ENCODE data around the gene LYPD6B. TPM values are rescaled to one million over a fixed set of nuclear protein-coding genes. Genes with fewer than 3 reads are reported as not detected.
A peak's percentile ranks its signal among the peaks of the same experiment; 100 is the strongest.

Gene LYPD6B
- polyA plus RNA-seq, 4 donors = 23.6 to 33.1 (median 31.7) TPM

DNA sequence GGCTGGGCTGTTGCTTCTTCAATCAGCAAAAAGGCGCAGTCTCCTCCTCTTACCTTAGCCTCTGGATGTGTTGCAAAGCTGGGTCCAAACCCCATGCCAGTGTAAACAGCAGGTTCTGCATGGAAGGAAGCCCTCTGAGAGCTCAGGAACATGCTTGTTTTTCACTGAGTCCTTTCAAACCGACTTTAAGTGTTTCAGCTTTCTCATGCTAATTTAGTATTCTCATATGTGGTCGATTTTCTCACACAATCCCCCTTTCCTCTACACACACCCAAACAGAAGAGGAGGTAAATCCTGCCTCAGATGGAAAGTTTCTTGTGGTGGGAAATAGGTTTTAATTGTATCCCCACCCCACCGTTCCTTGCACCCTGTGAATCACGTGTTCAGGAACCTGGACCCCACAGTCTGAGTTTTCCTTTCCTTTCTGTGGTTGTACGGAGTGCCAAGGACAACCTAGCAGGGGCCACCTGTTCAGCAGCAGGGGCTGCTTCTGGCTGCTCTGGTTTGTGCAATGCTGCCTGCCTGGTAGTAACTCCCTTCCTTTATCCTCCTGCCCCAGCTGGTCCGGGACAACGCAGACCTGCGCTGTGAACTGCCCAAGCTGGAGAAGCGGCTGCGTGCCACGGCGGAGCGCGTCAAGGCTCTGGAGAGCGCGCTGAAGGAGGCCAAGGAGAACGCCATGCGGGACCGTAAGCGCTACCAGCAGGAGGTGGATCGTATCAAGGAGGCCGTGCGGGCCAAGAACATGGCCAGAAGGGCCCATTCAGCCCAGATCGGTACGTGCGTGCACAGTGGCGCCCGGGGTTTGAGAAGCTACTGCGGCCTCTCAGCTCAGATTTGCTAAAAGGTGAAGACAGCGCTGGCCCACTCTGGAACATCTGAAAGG, 28.7 kb upstream of the LYPD6B start:
- no peak for DNase-seq (ENCODE audit: low read depth in 4 of 4, low spot score in 2 of 4)

DNA sequence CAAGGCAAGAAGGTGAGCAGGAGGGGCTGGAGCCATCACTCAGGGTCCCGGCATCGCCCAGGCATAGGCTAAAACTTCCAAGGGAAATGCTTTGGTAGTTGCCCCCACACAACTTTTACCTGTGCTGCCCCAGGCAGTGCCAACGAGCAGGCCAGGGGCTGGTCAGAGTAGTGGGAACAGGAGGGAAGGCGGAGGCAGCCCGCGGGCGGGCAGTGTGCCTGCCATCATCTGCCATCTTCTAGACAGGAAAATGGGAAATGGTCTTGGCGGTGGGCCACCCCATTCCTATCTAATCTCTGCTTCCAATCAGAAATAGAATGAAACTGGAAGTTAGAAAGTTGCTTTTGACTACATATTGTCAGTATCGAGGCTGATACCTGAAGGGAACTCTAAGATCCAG, 26.0 kb upstream of the LYPD6B start:
- DNase-seq (ENCODE audit: low read depth in 4 of 4, low spot score in 2 of 4) = no peak

DNA sequence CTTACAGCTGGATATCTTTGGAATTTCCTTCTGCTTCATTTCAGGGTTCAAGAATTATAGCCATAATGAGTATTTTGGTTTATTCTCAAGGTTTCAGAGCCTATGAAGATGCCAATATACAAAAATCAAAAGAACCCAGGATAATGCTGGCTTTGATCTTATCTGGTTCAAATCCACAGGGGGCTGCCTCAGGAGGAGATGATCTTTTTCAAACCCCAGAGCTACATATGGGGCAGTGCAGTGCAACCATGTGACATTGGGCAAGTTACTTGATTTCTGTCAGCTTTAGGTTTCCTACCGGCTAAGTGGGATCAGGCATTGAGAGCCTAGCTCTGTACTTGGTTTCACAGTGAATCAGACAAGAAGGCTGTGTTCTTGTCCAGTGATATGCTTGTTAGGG, 23.0 kb upstream of the LYPD6B start:
- no peak for DNase-seq (ENCODE audit: low read depth in 4 of 4, low spot score in 2 of 4)

DNA sequence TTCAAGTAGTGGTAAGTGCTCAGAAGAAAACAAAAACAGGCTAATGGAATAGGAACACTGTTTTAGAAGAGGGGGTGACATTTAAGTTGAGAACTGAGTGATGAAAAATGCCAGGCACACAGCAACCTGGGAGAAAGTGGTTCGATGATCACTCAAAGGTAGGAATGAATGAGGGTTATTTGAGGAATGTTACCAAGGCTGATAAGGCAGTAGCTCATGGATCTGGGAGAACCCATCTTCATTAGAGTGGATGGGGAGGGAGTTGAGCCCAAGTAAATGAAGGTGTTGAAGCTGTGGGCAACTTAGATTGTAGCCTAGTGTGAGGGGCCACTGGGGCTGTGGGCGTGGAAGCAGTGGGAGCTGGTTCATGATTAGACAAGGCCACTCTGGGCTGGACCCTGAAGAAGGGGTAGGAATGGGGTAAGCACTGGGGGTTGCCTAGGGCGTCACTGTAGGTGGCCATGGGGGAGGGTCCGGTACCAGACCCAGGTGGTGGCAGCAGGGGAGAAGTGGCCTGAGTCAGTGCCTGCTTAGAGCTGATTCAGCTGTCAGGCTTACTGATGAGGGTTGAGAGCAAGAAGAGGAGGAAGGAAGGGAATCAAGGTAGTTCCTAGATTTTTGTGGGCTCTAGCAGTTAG, 22.5 kb upstream of the LYPD6B start:
- no peak for DNase-seq (ENCODE audit: low read depth in 4 of 4, low spot score in 2 of 4)

DNA sequence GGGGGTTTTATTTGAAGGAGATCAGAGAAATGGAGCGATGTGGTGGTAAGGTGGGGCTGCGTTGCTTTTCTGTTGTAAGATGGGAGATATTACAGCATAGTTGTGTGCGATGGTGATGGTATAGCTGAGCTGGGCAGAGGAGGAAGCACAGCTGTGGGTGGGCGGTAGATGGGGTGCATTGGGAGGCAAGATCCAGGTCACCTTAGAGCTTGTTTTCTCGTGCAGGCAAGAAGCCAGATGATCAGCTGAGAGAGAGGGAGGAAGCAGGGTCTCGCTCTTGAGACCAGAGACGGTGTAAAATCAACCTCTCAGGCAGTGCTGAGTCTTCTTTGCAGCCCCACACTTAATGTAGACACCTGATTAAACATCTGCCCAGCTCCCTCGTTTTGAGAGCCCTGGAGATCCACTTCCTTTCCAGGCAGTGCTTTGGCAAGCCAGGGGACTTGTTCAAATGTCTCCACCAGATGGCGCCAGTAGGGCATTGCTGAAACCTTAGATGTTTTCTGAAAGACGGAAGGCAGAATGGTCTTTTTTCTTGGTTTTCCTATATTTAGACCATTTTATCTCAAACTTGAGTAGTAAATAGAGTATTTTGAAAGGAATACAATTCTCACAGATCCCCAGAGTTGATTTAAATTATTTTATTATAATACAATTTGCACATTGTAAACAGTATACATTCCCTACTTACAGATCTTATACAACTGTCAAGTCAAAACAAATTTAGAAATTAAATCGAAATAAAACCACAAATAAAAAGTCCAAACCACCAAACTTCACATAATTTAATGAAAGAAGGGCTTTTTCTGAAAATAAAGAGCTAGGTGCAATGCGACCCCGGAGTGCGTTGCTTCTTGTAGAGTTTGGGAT, 21.1 kb upstream of the LYPD6B start:
- peak in 3 of 4 donors; percentile 59 to 80 (median 72) for DNase-seq (ENCODE audit: low read depth in 4 of 4, low spot score in 2 of 4)

DNA sequence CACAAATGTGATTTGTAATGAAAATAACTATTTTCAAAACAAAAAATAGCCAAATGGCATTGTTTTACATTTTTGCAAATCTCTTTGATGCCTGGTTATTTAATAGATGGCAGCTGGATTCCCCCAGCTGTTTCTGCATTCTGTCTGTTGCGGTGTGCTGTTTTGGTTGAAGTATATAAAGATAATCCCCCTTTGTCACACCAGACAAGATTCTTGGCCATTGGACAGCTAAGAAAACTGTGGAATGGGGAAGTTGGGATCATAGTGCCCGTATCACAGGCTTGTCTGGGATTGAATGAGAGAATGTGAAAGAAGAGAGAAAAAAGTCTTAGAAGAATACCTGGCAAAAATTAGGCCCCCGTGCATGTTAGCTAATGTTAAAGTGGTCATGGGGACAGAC, 19.5 kb upstream of the LYPD6B start:
- no peak for DNase-seq (ENCODE audit: low read depth in 4 of 4, low spot score in 2 of 4)

DNA sequence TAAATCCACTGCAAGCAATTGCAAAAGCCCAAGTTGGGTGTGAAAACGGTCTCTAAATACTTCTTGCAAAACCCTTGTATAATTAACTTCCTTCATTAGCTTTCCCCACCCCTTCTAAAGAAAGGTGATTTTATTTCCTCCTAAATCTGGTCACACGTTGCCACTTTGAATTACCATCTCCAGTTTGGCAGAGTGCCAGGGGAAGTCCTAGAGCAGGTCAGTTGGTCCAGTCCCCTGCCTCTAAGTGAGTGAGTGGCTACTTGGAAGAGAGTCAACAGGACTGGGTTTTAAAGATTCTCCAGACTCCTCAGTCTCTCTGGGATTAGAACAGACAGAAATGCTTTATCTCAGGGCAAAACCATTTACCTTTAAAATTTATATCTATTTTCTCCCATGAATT, 18.7 kb upstream of the LYPD6B start:
- no peak for DNase-seq (ENCODE audit: low read depth in 4 of 4, low spot score in 2 of 4)

DNA sequence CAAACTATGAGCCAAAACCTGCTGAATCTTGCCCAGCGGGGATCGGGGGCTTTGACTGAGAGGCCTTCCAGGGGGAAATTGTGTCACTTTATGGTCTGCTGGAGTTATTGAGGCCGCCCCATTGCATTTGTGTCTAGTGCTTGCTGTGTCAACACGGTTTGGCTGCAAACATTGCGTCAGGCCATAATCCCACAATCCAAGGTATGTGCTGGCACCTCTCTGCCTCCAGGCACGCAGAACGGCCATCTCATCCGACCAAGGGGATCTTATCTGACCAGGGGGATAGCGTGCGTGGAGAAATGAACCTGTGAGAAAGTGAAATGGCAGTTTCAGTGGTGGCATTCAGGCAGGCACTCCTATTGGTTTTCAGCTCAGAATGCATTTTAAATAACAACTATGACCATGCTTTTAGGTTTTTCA, 18.1 kb upstream of the LYPD6B start:
- DNase-seq (ENCODE audit: low read depth in 4 of 4, low spot score in 2 of 4) = no peak

DNA sequence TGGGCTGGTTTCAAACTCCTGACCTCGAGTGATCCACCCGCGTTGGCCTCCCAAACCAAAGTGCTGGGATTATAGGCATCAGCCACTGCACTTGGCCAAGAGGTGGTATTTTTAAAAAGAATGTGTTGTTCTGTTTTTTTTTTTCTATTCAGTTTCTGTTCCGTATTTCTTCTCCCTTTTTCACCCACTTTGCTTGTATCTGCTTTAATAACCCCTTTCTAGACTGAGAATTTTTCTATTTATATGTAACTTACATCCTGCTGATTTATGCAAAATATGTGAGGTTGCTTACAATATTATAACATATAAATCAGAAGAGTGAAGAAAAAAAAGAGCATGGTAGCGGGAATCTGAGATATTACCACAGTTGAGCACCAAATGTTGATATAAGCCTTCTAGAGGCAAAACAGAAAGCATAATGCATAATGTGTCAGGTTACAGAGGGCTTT, 17.2 kb upstream of the LYPD6B start:
- DNase-seq (ENCODE audit: low read depth in 4 of 4, low spot score in 2 of 4) = no peak

DNA sequence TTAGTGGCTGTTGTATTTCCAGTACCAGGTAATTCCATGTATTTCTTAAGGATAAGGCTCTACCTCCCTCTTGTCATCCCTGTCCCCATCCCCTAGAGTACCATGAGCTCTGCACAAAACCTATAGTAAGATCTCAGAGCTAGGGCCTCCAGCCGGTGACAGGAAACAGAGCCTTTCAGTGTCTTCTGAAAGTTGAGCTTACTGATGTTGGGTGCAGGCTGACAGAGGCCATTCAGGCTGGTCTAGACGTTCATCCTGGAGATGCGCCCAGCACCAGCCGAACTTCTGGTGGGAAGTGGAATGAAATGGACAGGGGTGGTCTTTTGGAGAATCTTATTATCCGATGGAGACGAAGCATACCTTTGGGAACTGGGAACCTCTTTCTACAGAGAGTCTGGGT, 16.7 kb upstream of the LYPD6B start:
- no peak for DNase-seq (ENCODE audit: low read depth in 4 of 4, low spot score in 2 of 4)

DNA sequence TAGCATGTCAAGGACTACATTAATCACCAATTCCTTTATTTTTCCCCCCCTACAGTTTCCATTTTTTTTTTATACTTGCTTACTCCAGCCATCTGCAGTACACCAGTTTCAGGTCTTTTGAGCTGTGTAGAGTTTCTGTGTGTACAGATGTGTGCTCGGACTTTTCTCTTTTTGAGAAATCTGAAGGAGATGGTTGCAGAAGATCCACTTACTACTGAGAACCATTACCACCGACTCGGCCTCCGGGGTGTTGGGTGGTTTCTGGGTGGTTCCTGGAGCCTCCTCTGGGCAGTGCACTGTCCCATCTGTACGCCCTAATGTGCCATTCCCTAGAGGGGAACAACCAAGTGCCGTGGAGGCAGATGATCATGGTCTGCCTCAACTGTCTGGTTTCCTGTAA, 15.4 kb upstream of the LYPD6B start:
- no peak for DNase-seq (ENCODE audit: low read depth in 4 of 4, low spot score in 2 of 4)

DNA sequence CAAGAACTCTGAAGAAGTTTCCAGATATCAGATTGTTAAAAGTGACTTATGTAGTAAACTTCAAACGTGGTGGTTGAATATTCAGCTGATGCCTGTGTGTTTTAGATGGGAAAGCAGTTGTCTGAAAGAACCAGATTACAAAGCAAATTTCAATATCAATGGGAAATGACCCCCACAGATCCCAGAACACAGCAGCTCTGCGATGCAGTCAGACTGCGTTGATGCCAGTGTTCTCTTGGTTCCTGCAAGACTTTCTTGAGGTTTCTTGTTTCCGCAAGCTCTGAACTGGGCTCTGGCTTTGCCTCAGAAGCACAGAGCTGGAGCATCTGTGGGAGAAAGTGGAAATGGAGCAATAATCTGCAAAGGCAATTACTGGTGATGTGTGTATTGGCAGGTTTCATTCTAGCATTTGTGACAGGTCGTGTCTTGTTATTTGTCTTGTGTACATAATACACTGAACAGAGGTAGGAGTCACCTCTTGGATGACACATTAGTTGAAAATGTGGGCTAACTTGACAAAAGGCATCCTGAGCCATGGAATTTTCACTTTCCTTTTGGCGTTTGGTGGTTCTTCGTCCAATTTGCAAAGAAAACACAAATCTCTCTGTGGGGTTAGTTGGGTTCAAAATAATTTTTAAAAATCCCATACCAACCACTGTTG, 10.8 kb upstream of the LYPD6B start:
- no peak for DNase-seq (ENCODE audit: low read depth in 4 of 4, low spot score in 2 of 4)

DNA sequence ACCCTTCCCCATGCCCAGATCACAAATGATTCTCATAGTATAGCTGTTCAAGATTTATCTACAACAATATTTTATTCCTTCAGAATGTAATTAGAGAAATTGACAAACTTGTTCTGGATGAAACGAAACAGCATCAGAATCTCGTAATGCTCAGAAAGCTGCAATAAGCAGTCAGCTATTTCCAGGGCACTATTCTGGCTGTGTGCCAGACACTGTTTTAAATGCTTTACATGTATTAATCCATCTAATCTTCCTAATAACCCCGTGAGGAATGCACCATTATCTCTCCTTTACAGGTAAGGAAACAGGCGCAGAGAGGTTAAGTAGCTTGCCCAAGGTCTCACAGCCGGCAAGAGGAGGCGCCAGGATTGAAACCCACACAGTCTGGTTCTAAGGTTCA, 10.1 kb upstream of the LYPD6B start:
- DNase-seq (ENCODE audit: low read depth in 4 of 4, low spot score in 2 of 4) = no peak

DNA sequence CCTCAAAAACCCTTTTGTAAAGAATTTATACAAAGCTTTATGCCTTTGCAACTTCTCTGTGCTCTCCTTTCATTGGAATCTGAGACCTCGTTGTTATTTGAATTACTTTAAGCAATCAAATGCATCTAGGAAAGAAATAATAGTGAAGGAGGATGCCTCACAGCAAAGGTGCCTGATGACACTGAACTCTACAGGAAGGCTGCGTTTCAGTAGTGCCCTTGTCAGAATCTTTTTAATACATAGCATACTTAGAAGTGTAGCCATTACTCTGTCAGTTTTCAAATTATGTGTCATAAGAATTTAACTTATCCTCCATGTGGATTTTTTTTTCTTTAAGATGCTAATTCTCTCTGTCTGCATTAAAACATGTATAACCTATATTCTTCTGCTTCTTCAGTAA, 9.6 kb upstream of the LYPD6B start:
- no peak for DNase-seq (ENCODE audit: low read depth in 4 of 4, low spot score in 2 of 4)

DNA sequence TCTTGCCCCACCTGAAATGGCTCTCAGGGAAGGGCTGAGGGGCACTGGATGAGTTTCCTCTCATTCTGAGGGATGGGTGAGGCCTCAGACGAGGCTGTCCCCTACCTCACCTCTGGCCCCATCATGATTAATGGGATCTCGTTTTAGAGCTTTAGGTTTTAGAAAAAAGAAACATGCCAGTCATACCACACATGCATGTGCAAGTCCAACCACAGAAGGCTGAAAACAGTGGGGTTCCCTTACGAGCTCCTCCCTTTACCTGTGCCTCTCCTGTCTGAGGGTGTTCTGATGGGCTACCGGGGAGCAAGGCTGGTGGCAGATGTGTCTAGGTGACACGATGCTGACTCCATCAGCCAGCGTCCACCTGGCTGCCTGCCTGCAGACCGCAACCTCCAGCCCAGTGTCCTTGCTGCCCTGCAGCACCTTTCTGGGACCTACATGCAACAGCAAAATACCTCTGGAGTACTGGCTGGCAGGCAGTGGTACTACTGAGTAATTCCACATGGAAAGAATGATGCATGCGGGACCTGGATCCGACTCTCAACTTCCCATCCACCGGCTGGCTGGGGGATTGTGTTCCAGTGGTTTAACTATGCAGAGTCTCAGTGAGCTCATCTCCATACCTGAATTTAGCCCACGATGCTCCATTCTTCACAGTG, 9.1 kb upstream of the LYPD6B start:
- DNase-seq (ENCODE audit: low read depth in 4 of 4, low spot score in 2 of 4) = no peak

DNA sequence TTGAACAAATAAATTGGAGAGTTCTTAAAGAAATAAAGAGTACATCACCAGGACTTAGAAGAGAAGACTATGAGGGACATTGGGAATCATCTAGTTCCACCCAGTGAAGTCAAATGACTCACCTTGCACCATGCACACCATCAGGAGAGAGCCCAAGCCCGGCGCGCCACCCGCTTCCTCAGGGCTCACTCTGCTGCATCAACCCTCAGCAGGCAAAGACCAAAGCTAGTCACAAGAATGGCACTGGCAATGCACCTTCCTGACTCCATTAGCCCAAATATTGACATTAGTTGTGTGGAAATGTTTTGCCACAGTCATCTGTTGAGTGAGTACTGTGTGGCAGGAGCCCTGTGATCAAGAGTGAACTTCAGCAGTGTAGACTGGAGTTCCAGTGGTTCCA, 7.1 kb upstream of the LYPD6B start:
- no peak for DNase-seq (ENCODE audit: low read depth in 4 of 4, low spot score in 2 of 4)

DNA sequence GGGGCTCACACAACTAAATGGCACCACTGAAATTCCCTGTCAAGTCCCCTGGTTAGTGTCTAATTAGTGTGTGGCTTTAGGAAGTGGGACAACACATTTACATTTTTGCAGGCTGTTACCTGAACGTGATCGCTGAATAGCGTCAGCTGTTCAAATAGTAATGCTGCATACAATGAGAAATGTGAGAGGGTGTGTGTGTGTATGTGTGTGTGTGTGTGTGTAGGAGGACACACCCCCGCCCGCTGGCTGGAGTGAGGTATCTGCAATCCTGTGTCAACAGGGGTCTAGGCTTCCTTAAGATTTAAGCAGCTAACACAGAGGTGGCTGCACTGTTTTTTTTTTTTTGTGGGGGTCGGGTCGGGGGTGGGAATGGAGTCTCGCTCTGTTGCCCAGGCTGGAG, 4.8 kb upstream of the LYPD6B start:
- DNase-seq (ENCODE audit: low read depth in 4 of 4, low spot score in 2 of 4) = peak in 1 of 4 donors; percentile 53

DNA sequence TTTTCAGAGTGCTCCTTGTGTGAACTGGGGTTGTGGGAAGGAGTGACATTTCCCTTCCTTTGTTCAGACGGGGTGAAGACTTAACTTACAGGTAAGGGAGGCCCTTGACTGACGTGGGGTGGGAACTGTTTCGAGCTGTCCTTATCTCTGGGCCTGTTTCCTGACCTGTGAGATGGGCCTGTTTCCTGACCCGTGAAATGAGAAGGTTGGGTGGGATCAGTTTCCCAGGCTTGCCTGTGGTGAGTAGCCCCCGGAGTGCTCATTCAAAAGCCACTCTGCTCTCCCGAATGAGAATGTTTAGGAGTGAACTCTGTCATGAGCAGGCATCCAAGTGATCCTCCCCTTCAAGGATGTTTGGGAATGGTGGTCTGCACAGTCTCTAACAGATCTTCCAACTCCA, 4.1 kb upstream of the LYPD6B start:
- DNase-seq (ENCODE audit: low read depth in 4 of 4, low spot score in 2 of 4) = no peak

DNA sequence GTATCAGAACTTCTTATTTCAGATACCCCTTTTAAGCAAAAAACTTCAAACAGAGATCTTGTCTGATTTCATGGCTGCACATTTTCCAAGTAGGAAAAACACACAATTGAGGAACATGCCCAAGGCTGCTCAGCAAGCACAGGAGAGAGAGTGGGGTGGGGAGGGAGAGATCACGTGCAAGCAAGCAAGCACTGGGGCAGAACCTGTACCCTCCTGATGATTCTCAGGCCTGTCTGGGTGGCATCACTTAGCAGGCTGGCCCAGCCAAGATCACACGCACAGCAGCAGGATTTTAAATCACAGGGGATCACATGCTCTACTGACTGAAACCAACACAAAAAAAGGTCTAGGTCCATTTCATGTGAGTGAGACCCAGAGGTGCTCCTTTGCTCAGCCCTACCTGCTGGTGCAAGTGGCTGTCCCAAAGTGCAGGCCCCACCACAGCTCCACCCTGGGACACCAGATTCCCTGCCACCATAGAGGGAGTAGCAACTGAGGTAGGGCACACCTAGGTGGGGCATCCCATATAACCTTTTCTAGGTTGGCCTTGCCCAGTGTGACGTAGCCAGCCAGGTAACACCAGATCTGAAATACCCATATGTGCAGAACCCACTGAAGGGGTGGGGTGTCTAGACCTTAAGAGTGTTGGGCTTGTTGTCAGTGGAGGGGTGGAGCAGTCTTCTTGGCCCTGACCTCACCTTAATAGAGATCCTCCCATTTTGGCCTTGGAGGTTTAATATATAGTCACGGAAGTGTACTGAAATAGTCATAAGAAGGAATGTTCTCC, 1.8 kb upstream of the LYPD6B start:
- DNase-seq (ENCODE audit: low read depth in 4 of 4, low spot score in 2 of 4) = no peak
